Psoas muscle (tissue), 8 donors: ENCODE measurements around the gene C10orf53. TPM values are rescaled to one million over a fixed set of nuclear protein-coding genes. Genes with fewer than 3 reads are reported as not detected.

Experiments
- ATAC-seq, 4 donors: fragments of 200-7000 bp; cut with Tn5 transposase; one replicate each; pipeline ENCODE4 v1.9.1; 2020; ENCODE audit warnings: moderate library complexity in 3 of 4, mild to moderate bottlenecking in 2 of 4
- DNase-seq, 2 donors: peaks; one replicate each; pipeline ENCODE4 v3.0.0-alpha.2; 2020
- H3K27ac ChIP-seq: fragments of 200-600 bp; one replicate; pipeline ENCODE4 v1.8.0; 2022
- H3K27me3 ChIP-seq, 3 donors: fragments of 200-600 bp in 1 of 3; one replicate each; pipeline versions ENCODE4 v1.6.1 to v1.8.0; 2013 to 2022; ENCODE audit warnings: low read length in 2 of 3, mild to moderate bottlenecking in 2 of 3, moderate library complexity in 1 of 3; ENCODE audit not compliant: insufficient read depth in 3 of 3
- H3K36me3 ChIP-seq, 2 donors: fragments of 200-600 bp in 1 of 2; one replicate each; pipeline versions ENCODE4 v1.6.1 to v1.8.0; 2013 to 2022; ENCODE audit warnings: low read depth in 1 of 2, mild to moderate bottlenecking in 1 of 2, moderate library complexity in 1 of 2; ENCODE audit not compliant: insufficient read depth in 1 of 2
- H3K4me1 ChIP-seq: fragments of 200-600 bp; one replicate; pipeline ENCODE4 v1.8.0; 2022
- H3K4me3 ChIP-seq: fragments of 200-600 bp; one replicate; pipeline ENCODE4 v1.8.0; 2022; ENCODE audit warnings: mild to moderate bottlenecking
- H3K9me3 ChIP-seq: fragments of 200-600 bp; one replicate; pipeline ENCODE4 v1.8.0; 2022
- CTCF ChIP-seq: fragments of 200-600 bp; IDR thresholded peaks from one replicate; pipeline ENCODE4 v1.8.0; 2022; ENCODE audit warnings: antibody characterized with exemption
- WGBS, 3 donors: extraction: QIAGEN DNeasy Blood & Tissue Kit; methylation state at CpG; one replicate each; pipeline versions ENCODE4 v1.1.6 to v1.1.7; 2013; 5-methylcytosine and 5-hydroxymethylcytosine counted together
- intact Hi-C, 2 donors: fragments of 100-400 bp; cut with DNase I; formaldehyde crosslinking; loops; one replicate each; pipeline versions ENCODE4 v1.11.0 to v1.14.2; 2022
- polyA plus RNA-seq, 3 donors: library from polyadenylated mRNA; stranded (reverse); fragments of 200-250 nt; gene quantifications; one replicate each; pipeline ENCODE4 v1.2.3, GENCODE V29; 2013
- total RNA-seq, 4 donors: library from RNA; stranded (reverse); fragmentation: NEBNext Ultra II Directional in 2 of 4; extraction: Animal tissue kit (Norgen Biotek cat#: 25700) in 2 of 4; gene quantifications; one replicate each; pipeline versions ENCODE4 v1.2.1 to v1.2.4, GENCODE V29; 2021 to 2023
- donor health status: healthy with polysubstance abuse.
- donor health status: DM: no; HTN: no; CAD: no; lungs with moderate emphysema.
- donor health status: Bipolar disorder and iron deficiency.
- donor health status: healthy.
- donor health status: DM: yes; HTN: yes; CAD: no.
- donor health status: DM: no; HTN: no; CAD: no.
- donor health status: DM: no; HTN: no; CAD: no.
- donor health status: DM: yes; HTN: yes; CAD: no.

Gene C10orf53
- total and polyA plus RNA-seq, 7 donors: not detected

- 65 to 70% (median 68%) methylated on average over 8 of the region's 8 CpGs for whole genome bisulfite sequencing, 3 donors
- H3K4me1 ChIP-seq: no peaks in the 10 kb centered on the region
- no peak overlapping the region for H3K4me3 ChIP-seq
- intact Hi-C loops: no loop called here
- peaks cover 0 to 7% (median 0%) of the 10 kb centered on the region in 3 donors for H3K27me3 ChIP-seq
- no peak overlapping the region for H3K27ac ChIP-seq
- TF ChIP-seq CTCF: no peak
- H3K9me3 ChIP-seq: no peaks in the 10 kb centered on the region
- DNase-seq (no peak), ATAC-seq (no peak)
- no peaks in the 10 kb centered on the region for H3K36me3 ChIP-seq
These were observed 45.3 kb upstream of the C10orf53 start for GRCh38 chr10:49634069-49634660.

- TF ChIP-seq CTCF: no peak
- DNase-seq (no peak), ATAC-seq (no peak)
- Histone ChIP-seq H3K27me3 (peaks cover 0 to 10% (median 6%) of the 10 kb centered on the region in 3 donors), H3K4me1 (no peaks in the 10 kb centered on the region), H3K27ac (no peak overlapping the region), H3K36me3 (no peaks in the 10 kb centered on the region), H3K4me3 (no peak overlapping the region), H3K9me3 (no peaks in the 10 kb centered on the region)
- 83 to 88% (median 84%) methylated on average over 3 of the region's 3 CpGs for WGBS, 3 donors
- intact Hi-C loops: no loop called here
These were observed 37.1 kb upstream of the C10orf53 start for GRCh38 chr10:49642311-49642710.

- DNase-seq: no peak
- WGBS, 3 donors: 75 to 88% (median 80%) methylated on average over 5 of the region's 5 CpGs
These were observed 36.0 kb upstream of the C10orf53 start for GRCh38 chr10:49643241-49644034.

DNA sequence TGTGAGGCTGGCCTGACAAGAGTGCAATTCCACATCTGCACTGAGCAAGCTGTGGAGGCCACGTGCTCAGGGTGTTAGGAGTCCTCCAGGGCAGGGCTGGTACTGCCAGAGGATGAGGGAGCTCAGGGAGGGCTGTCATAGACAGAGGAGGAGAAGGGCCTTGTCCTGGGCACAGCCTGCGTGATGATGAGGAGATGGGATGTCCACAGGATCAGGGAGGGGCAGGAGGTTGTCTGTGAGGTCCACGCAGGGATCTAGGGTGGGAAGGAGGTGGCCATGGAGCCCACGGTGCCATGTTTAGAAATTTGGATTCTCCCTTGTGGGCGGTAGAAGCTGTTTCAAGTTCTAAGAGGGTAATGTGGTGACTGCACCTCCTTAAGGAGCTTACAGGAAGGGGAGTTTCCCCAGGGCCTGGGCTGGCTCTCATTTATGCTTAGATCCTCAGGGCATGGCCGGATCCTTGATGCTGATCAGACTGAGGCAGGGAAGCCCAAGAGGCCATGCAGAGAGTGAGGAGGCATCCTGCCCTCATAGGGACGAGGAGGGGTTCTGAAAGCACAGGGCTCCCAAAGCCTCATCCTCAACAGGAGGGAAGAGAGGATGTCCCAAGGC is 35.3 kb upstream of the C10orf53 start:
- ATAC-seq (no peak), DNase-seq (no peak)
- WGBS, 3 donors: 70 to 79% (median 76%) methylated on average over 7 of the region's 7 CpGs
- Histone ChIP-seq H3K27ac (no peak overlapping the region), H3K27me3 (peaks cover 0 to 10% (median 6%) of the 10 kb centered on the region in 3 donors), H3K9me3 (no peaks in the 10 kb centered on the region), H3K36me3 (no peaks in the 10 kb centered on the region), H3K4me1 (no peaks in the 10 kb centered on the region), H3K4me3 (no peak overlapping the region)
- no peak for TF ChIP-seq CTCF
- intact Hi-C loops: no loop called here

More at GRCh38 chr10:49643241-49644034, 36.0 kb upstream of the C10orf53 start:
- no peak overlapping the region for H3K4me3 ChIP-seq
- intact Hi-C loops: no loop called here
- no peaks in the 10 kb centered on the region for H3K36me3 ChIP-seq
- no peaks in the 10 kb centered on the region for H3K9me3 ChIP-seq
- ATAC-seq: no peak
- no peak overlapping the region for H3K27ac ChIP-seq
- no peak for TF ChIP-seq CTCF
- H3K4me1 ChIP-seq: no peaks in the 10 kb centered on the region
- peaks cover 0 to 10% (median 6%) of the 10 kb centered on the region in 3 donors for H3K27me3 ChIP-seq
